RKO (cell line): ENCODE results near the gene SPCS3.
"Not testable (repeated sequence)": the region's sequence is repeated elsewhere in the genome, so short reads cannot be mapped to it uniquely, and the experiment has no call there.

ENCODE experiments used
- DNase-seq: peaks from one replicate; pipeline ENCODE4 v3.0.0-alpha.2; 2016; ENCODE audit warnings: low spot score

The SPCS3 gene

GRCh38 chr4:176306837-176307665 is 12.7 kb upstream of the SPCS3 start:
- no peak for DNase-seq

GRCh38 chr4:176307666-176307930 is 12.2 kb upstream of the SPCS3 start:
- DNase-seq = no peak

- no peak for DNase-seq
These were observed 11.3 kb upstream of the SPCS3 start for GRCh38 chr4:176308441-176308840.

GRCh38 chr4:176309046-176309445 is 10.7 kb upstream of the SPCS3 start:
- DNase-seq = no peak

GRCh38 chr4:176309772-176310171 is 10.0 kb upstream of the SPCS3 start:
- no peak for DNase-seq

GRCh38 chr4:176313596-176314336 is 6.0 kb upstream of the SPCS3 start:
- no peak for DNase-seq

GRCh38 chr4:176319151-176319703 is 539 bp upstream of the SPCS3 start:
- no peak for DNase-seq

- peak; percentile 86 for DNase-seq
These were observed 692 bp downstream of the SPCS3 start for GRCh38 chr4:176320340-176320975.

GRCh38 chr4:176320976-176321361 is 1.2 kb downstream of the SPCS3 start:
- DNase-seq = peak; percentile 43

- DNase-seq = peak; percentile 22
These were observed 1.8 kb downstream of the SPCS3 start for GRCh38 chr4:176321589-176321988.

- DNase-seq = no peak
These were observed 3.9 kb downstream of the SPCS3 start for GRCh38 chr4:176323511-176324160.

- not testable (repeated sequence) for DNase-seq
These were observed 5.1 kb downstream of the SPCS3 start for GRCh38 chr4:176324876-176325275.

GRCh38 chr4:176333076-176333475 is 13.3 kb downstream of the SPCS3 start:
- no peak for DNase-seq

GRCh38 chr4:176334066-176334465 is 14.3 kb downstream of the SPCS3 start:
- DNase-seq = no peak

- peak; percentile 32 for DNase-seq
These were observed 15.7 kb downstream of the SPCS3 start for GRCh38 chr4:176335421-176335820.

- DNase-seq = no peak
These were observed 20.4 kb downstream of the SPCS3 start for GRCh38 chr4:176339936-176340761.

GRCh38 chr4:176340871-176341685 is 21.3 kb downstream of the SPCS3 start:
- peak; percentile 48 for DNase-seq

- no peak for DNase-seq
These were observed 22.6 kb downstream of the SPCS3 start for GRCh38 chr4:176342384-176342783.

GRCh38 chr4:176343286-176343685 is 23.5 kb downstream of the SPCS3 start:
- DNase-seq = no peak

- DNase-seq = not testable (repeated sequence)
These were observed 25.6 kb downstream of the SPCS3 start for GRCh38 chr4:176345346-176345745.
